Adrenal gland (tissue), 5 donors: ENCODE data around the gene RGS12.

Source experiments
- POLR2A ChIP-seq, 2 donors: fragments of 450-650 bp; IDR thresholded peaks; one replicate each; pipeline ENCODE4 v1.6.1; 2017; ENCODE audit warnings: antibody characterized with exemption in 2 of 2, mild to moderate bottlenecking in 2 of 2, moderate library complexity in 1 of 2
- TF ChIP-seq, protein P1 (sequence below), 6 experiments: fragments of 450-650 bp in 4 of 6; fragments of 200-600 bp in 2 of 6; sonication (generic) in 1 of 6; IDR thresholded peaks; 1 replicate in 5 of 6; 2 replicates in 1 of 6; pipeline versions ENCODE4 v1.5.1 to v1.8.0; 2016 to 2021; ENCODE audit warnings: antibody characterized with exemption in 6 of 6, mild to moderate bottlenecking in 2 of 6, moderate library complexity in 1 of 6
- donor health status: DM: no; HTN: no; CAD: no.

- no peak for TF ChIP-seq POLR2A (IDR thresholded peaks at IDR 0.05)
- TF ChIP-seq, protein P1, sequence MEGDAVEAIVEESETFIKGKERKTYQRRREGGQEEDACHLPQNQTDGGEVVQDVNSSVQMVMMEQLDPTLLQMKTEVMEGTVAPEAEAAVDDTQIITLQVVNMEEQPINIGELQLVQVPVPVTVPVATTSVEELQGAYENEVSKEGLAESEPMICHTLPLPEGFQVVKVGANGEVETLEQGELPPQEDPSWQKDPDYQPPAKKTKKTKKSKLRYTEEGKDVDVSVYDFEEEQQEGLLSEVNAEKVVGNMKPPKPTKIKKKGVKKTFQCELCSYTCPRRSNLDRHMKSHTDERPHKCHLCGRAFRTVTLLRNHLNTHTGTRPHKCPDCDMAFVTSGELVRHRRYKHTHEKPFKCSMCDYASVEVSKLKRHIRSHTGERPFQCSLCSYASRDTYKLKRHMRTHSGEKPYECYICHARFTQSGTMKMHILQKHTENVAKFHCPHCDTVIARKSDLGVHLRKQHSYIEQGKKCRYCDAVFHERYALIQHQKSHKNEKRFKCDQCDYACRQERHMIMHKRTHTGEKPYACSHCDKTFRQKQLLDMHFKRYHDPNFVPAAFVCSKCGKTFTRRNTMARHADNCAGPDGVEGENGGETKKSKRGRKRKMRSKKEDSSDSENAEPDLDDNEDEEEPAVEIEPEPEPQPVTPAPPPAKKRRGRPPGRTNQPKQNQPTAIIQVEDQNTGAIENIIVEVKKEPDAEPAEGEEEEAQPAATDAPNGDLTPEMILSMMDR (IDR thresholded peaks at IDR 0.05) = no peak
Observed at GRCh38 chr4:3244747-3245146, 48.1 kb upstream of the RGS12 start.
